HT1080 (cell line): ENCODE results near the gene ADPRM. TPM values are rescaled to one million over a fixed set of nuclear protein-coding genes. Genes with fewer than 3 reads are reported as not detected.
"Not testable (repeated sequence)": the region's sequence is repeated elsewhere in the genome, so short reads cannot be mapped to it uniquely, and the experiment has no call there.

Source experiments
- DNase-seq: peaks from one replicate; pipeline ENCODE4 v3.0.0-alpha.2; 2015; ENCODE audit warnings: low read depth
- total RNA-seq: library from RNA; depleted of rRNA; stranded (reverse); fragments of >200 nt; shearing (Covaris generic); gene quantifications from 2 replicates; pipeline ENCODE4 v1.2.3, GENCODE V29; 2014

Gene ADPRM
- total RNA-seq, 1 experiment from 2014 or later, result 10.2 TPM

- DNase-seq, result peak; percentile 12
Measured at GRCh38 chr17:10698096-10698818, 863 bp downstream of the ADPRM start.

GRCh38 chr17:10699856-10700255, 2.5 kb downstream of the ADPRM start:
- DNase-seq, result no peak

- peak; percentile 57 for DNase-seq
Measured at GRCh38 chr17:10702574-10702973, 5.2 kb downstream of the ADPRM start.

GRCh38 chr17:10705727-10706126, 8.3 kb downstream of the ADPRM start:
- no peak for DNase-seq

GRCh38 chr17:10713318-10713717, 15.9 kb downstream of the ADPRM start:
- DNase-seq, result no peak

GRCh38 chr17:10716218-10716617, 18.8 kb downstream of the ADPRM start:
- DNase-seq, result no peak

GRCh38 chr17:10718547-10718946, 21.2 kb downstream of the ADPRM start:
- DNase-seq, result no peak

- no peak for DNase-seq
Measured at GRCh38 chr17:10724546-10725195, 27.3 kb downstream of the ADPRM start.

GRCh38 chr17:10725262-10725661, 27.9 kb downstream of the ADPRM start:
- DNase-seq, result no peak

GRCh38 chr17:10726196-10726595, 28.8 kb downstream of the ADPRM start:
- DNase-seq, result no peak

- no peak for DNase-seq
Measured at GRCh38 chr17:10727192-10727591, 29.8 kb downstream of the ADPRM start.

- no peak for DNase-seq
Measured at GRCh38 chr17:10728331-10728892, 31.0 kb downstream of the ADPRM start.

GRCh38 chr17:10729334-10730193, 32.2 kb downstream of the ADPRM start, which contains the start of gene TMEM220:
TSS of gene TMEM220 (minus strand) at chr17:10730023. CDS start at chr17:10729851, 172 bp downstream.
- DNase-seq, result peak; percentile 11

GRCh38 chr17:10730247-10730646, 32.9 kb downstream of the ADPRM start:
- not testable (repeated sequence) for DNase-seq

GRCh38 chr17:10731408-10731879, 34.0 kb downstream of the ADPRM start:
- no peak for DNase-seq

GRCh38 chr17:10732121-10732520, 34.7 kb downstream of the ADPRM start:
- DNase-seq, result not testable (repeated sequence)

- no peak for DNase-seq
Measured at GRCh38 chr17:10733666-10734065, 36.3 kb downstream of the ADPRM start.

GRCh38 chr17:10735251-10735650, 37.9 kb downstream of the ADPRM start:
- DNase-seq, result no peak

- DNase-seq, result no peak
Measured at GRCh38 chr17:10735821-10736220, 38.4 kb downstream of the ADPRM start.

- DNase-seq, result peak; percentile 46
Measured at GRCh38 chr17:10737168-10737622, 39.8 kb downstream of the ADPRM start.

- DNase-seq, result no peak
Measured at GRCh38 chr17:10737736-10738135, 40.3 kb downstream of the ADPRM start.
